GM12878 (cell line): ENCODE data around the gene AP1G2. TPM values are rescaled to one million over a fixed set of nuclear protein-coding genes. Genes with fewer than 3 reads are reported as not detected.

Experiments used
- ATAC-seq: fragments of 200-7000 bp; cut with Tn5 transposase; 3 replicates; pipeline ENCODE4 v1.9.1; 2020; ENCODE audit warnings: mild to moderate bottlenecking, moderate library complexity
- BruUV-seq: library from RNA; stranded (reverse); fragments of 400-500 nt; replicated peaks from 2 replicates; lab custom pipeline; 2021; lab: Mats Ljungman, UMichigan
- CTCF ChIA-PET: fragments of 300-600 bp; sonication (Branson Sonifier 250); formaldehyde crosslinking; extraction: SDS; loops from one replicate; lab custom pipeline; 2021; ENCODE audit warnings: inconsistent platforms; lab: Yijun Ruan, JAX
- POLR2A ChIA-PET: fragments of 350-600 bp; formaldehyde crosslinking; extraction: SDS; loops from one replicate; lab custom pipeline; 2021; ENCODE audit warnings: inconsistent platforms; lab: Charles Lee
- RAD21 ChIA-PET: fragments of 300-600 bp; sonication (Branson Sonifier 250); formaldehyde crosslinking; loops from one replicate; lab custom pipeline; 2023; ENCODE audit warnings: antibody characterized with exemption; ENCODE audit not compliant: unreplicated experiment; lab: Charles Lee
- SMC1A ChIA-PET: fragments of 300-600 bp; sonication (Branson Sonifier 250); formaldehyde crosslinking; loops from one replicate; lab custom pipeline; 2023; ENCODE audit not compliant: unreplicated experiment, uncharacterized antibody; lab: Charles Lee
- DNase-seq: peaks from one replicate; pipeline ENCODE4 v3.0.0-alpha.2; 2011; ENCODE audit warnings: low read depth, low spot score
- FAIRE-seq: peaks from 3 replicates; lab custom pipeline; 2011; peaks lifted over from hg19 to GRCh38; lab: Jason Lieb, UNC
- H2AFZ ChIP-seq: 2 replicates; pipeline ENCODE4 v1.6.0; 2011; ENCODE audit warnings: low read depth, low read length, control low read depth; ENCODE audit not compliant: control insufficient read depth
- H3K27ac ChIP-seq: 2 replicates; pipeline ENCODE4 v1.5.1; 2011; ENCODE audit warnings: control low read depth; ENCODE audit not compliant: control insufficient read depth, insufficient read depth
- H3K27me3 ChIP-seq, 2 experiments: replicated peaks in 1 of 2; 2 replicates each; pipeline versions ENCODE4 v1.6.0 to v1.6.1; 2011; ENCODE audit warnings: low read length in 1 of 2; ENCODE audit not compliant: control insufficient read depth in 2 of 2, insufficient read depth in 2 of 2
- H3K36me3 ChIP-seq, 2 experiments: 2 replicates each; pipeline ENCODE4 v1.5.1; 2011; ENCODE audit warnings: low read length in 1 of 2; ENCODE audit not compliant: control insufficient read depth in 2 of 2, insufficient read depth in 2 of 2
- H3K4me1 ChIP-seq: 2 replicates; pipeline ENCODE4 v1.6.1; 2011; ENCODE audit warnings: mild to moderate bottlenecking, low read length, moderate library complexity, mixed read lengths; ENCODE audit not compliant: control insufficient read depth, insufficient read depth
- H3K4me2 ChIP-seq: 2 replicates; pipeline ENCODE4 v1.6.0; 2011; ENCODE audit warnings: control low read depth; ENCODE audit not compliant: control insufficient read depth, insufficient read depth
- H3K4me3 ChIP-seq: fragments of 200-600 bp; sonication (generic); 2 replicates; pipeline ENCODE4 v1.5.1; 2016
- H3K79me2 ChIP-seq: 2 replicates; pipeline ENCODE4 v1.6.0; 2011; ENCODE audit warnings: low read length; ENCODE audit not compliant: control insufficient read depth, insufficient read depth
- H3K9ac ChIP-seq: 2 replicates; pipeline ENCODE4 v1.8.0; 2011; ENCODE audit warnings: low read length, control low read depth, mixed read lengths; ENCODE audit not compliant: control insufficient read depth, insufficient read depth
- H3K9me3 ChIP-seq: replicated peaks from 3 replicates; pipeline ENCODE4 v1.5.1; 2011; ENCODE audit warnings: mild to moderate bottlenecking, low read length; ENCODE audit not compliant: control insufficient read depth, insufficient read depth
- H4K20me1 ChIP-seq: 2 replicates; pipeline ENCODE4 v1.6.0; 2011; ENCODE audit not compliant: control insufficient read depth, insufficient read depth
- EP300 ChIP-seq, 2 experiments: fragments of 150-350 bp in 1 of 2; IDR thresholded peaks; 2 replicates each; pipeline ENCODE4 v1.6.1; 2011 to 2012; ENCODE audit warnings: low read depth in 2 of 2, low read length in 2 of 2, borderline replicate concordance in 1 of 2, improper control_type of control experiment in 1 of 2, inconsistent platforms in 1 of 2; ENCODE audit not compliant: control insufficient read depth in 1 of 2
- ETV6 ChIP-seq, 2 experiments: fragments of 450-650 bp in 1 of 2; IDR thresholded peaks in 1 of 2; conservative IDR thresholded peaks in 1 of 2; 2 replicates each; pipeline ENCODE4 v1.6.1; 2014; ENCODE audit warnings: antibody characterized with exemption in 1 of 2, borderline replicate concordance in 1 of 2, low read depth in 1 of 2, mild to moderate bottlenecking in 1 of 2, moderate library complexity in 1 of 2
- IKZF2 ChIP-seq, 2 experiments: fragments of 450-650 bp; IDR thresholded peaks; 2 replicates each; pipeline ENCODE4 v1.6.1; 2017; ENCODE audit warnings: mild to moderate bottlenecking in 2 of 2, moderate library complexity in 2 of 2
- MYC ChIP-seq: IDR thresholded peaks from 2 replicates; pipeline ENCODE4 v1.6.1; 2011; ENCODE audit warnings: mild to moderate bottlenecking, low read length, moderate library complexity, inconsistent platforms; ENCODE audit not compliant: insufficient read depth, insufficient replicate concordance, insufficient read length, severe bottlenecking
- SMAD5 ChIP-seq: IDR thresholded peaks from 2 replicates; pipeline ENCODE4 v1.6.1; 2016; ENCODE audit warnings: antibody characterized with exemption, low read depth
- SMARCA5 ChIP-seq: fragments of 450-650 bp; IDR thresholded peaks from 2 replicates; pipeline ENCODE4 v1.6.1; 2017; ENCODE audit warnings: mild to moderate bottlenecking
- SUPT20H ChIP-seq: IDR thresholded peaks from 2 replicates; pipeline ENCODE4 v1.6.1; 2011; ENCODE audit warnings: low read depth, mild to moderate bottlenecking, low read length, moderate library complexity, borderline replicate concordance; ENCODE audit not compliant: control insufficient read depth
- TCF12 ChIP-seq: IDR thresholded peaks from 2 replicates; pipeline ENCODE4 v1.6.1; 2011; ENCODE audit warnings: low read depth, mild to moderate bottlenecking, low read length
- WRNIP1 ChIP-seq: IDR thresholded peaks from 2 replicates; pipeline ENCODE4 v1.6.1; 2011; ENCODE audit warnings: low read depth, low read length, improper control_type of control experiment, borderline replicate concordance
- YBX1 ChIP-seq: fragments of 450-650 bp; IDR thresholded peaks from 2 replicates; pipeline ENCODE4 v1.6.1; 2016; ENCODE audit warnings: antibody characterized with exemption
- ZSCAN29 ChIP-seq: fragments of 450-650 bp; IDR thresholded peaks from 2 replicates; pipeline ENCODE4 v1.6.1; 2017; ENCODE audit warnings: mild to moderate bottlenecking, moderate library complexity
- WGBS: methylation state at CpG from one replicate; pipeline ENCODE4 v1.1.6; 2016; ENCODE audit warnings: low lambda C conversion rate; ENCODE audit not compliant: insufficient replicate concordance, insufficient coverage; ENCODE audit errors: missing lambda C conversion rate; 5-methylcytosine and 5-hydroxymethylcytosine counted together
- in situ Hi-C: fragments of 300-500 bp; cut with MboI; formaldehyde crosslinking; loops from 9 replicates; pipeline ENCODE4 v1.14.3; 2018; ENCODE audit warnings: mixed read lengths
- intact Hi-C: fragments of 100-400 bp; cut with micrococcal nuclease; formaldehyde crosslinking; loops from one replicate; pipeline ENCODE4 v1.14.2; 2022; ENCODE audit not compliant: unreplicated experiment
- polyA plus RNA-seq, 11 experiments: library from polyadenylated mRNA; depleted of rRNA in 4 of 11; unstranded in 6 of 11; stranded (reverse) in 5 of 11; fragments of >200 nt; fragmentation: Nextera tagmentation in 4 of 11; fragmentation: Illumina TruSeq in 1 of 11; extraction: Ambion mirVana in 4 of 11; extraction: Trizol in 1 of 11; gene quantifications; 1 replicate in 1 of 11; 2 replicates in 10 of 11; pipeline versions ENCODE4 v1.2.1 to v1.2.3, GENCODE V29; 2011 to 2016; ENCODE audit warnings: inconsistent platforms in 2 of 11, missing spikeins in 2 of 11, low read depth in 1 of 11
- total RNA-seq, 4 experiments: library from RNA; depleted of rRNA in 3 of 4; stranded (reverse); fragments of >200 nt in 3 of 4; fragmentation: Illumina TruSeq in 1 of 4; extraction: Trizol in 1 of 4; gene quantifications; 2 replicates each; pipeline versions ENCODE4 v1.2.1 to v1.2.3, GENCODE V29; 2013 to 2021
- TF ChIP-seq, protein P1 (sequence below): fragments of 450-650 bp; IDR thresholded peaks from 2 replicates; pipeline ENCODE4 v1.6.1; 2018; ENCODE audit warnings: borderline replicate concordance, mild to moderate bottlenecking; ENCODE audit not compliant: partially characterized antibody
- TF ChIP-seq, protein P2 (sequence below): fragments of 450-650 bp; IDR thresholded peaks from 2 replicates; pipeline ENCODE4 v1.6.1; 2016; ENCODE audit warnings: mild to moderate bottlenecking
- TF ChIP-seq, protein P3 (sequence below): fragments of 450-650 bp; IDR thresholded peaks from 2 replicates; pipeline ENCODE4 v1.6.1; 2017; ENCODE audit warnings: mild to moderate bottlenecking

Gene AP1G2
- total and polyA plus RNA-seq, 10 of the 15 experiments (the other 5 are each of a cell fraction or from before 2014, with no cell fraction given), result 41.5 to 146 (median 103) TPM

DNA sequence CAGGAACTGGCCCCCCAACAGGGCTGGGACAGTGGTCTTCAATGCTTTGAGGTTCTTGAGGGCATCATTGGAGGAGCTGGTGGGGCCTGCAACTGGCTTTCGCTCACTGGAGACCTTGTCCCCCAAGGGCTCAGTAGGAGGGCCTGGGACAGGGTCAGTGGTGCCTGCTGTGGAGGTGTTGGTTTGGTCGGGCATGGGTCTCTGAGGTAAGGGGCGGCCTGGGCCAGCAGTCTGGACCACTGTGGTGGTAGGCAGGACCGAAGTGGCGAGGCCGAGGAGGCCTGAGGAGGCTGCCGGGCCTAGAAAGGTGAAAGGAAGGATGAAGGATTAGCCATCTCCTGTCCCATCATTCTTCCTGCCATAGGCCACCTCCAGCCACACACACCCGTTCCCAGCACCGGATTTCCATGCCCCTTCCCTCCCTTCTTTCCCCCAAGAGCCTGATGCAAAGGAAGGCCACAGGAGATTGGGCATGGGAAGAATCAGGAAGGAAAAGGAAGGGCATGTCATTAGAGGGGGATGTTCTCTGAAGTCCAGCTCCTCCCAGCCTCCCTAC is 44.9 kb downstream of the AP1G2 start:
- H3K4me2 ChIP-seq, result no peak overlapping the region
- H2AFZ ChIP-seq, result no peak overlapping the region
- H3K27ac ChIP-seq, result no peak overlapping the region
- ATAC-seq (no peak), DNase-seq (no peak), FAIRE-seq (no peak)
- no peaks in the 10 kb centered on the region for H3K79me2 ChIP-seq
- BruUV-seq, result no TSS peak
- 48% methylated on average over 9 of the region's 9 CpGs for WGBS
- ChIA-PET RAD21 (no interaction called here), POLR2A (no interaction called here), SMC1A (interaction anchor here (1.3 kb wide), 1 partner anchor 35 kb away, joined by 3 read pairs; no protein-coding TSS in a partner anchor), CTCF (interaction anchor here (0.8 to 1.5 kb wide), 2 partner anchors 16 to 36 kb away, joined by 3 read pairs; no protein-coding TSS in a partner anchor)
- TF ChIP-seq MYC (no peak), TCF12 (no peak), YBX1 (no peak), EP300 (IDR thresholded peaks at IDR 0.05; ENCODE audit: borderline replicate concordance in 1 of 2, control insufficient read depth in 1 of 2, low read depth in 2 of 2, low read length in 2 of 2) (no peak), SMAD5 (no peak), ETV6 (conservative IDR thresholded peaks at IDR 0.05 in 1 of 2, IDR thresholded peaks at IDR 0.05 in 1 of 2; ENCODE audit: borderline replicate concordance in 1 of 2, low read depth in 1 of 2) (no peak), WRNIP1 (no peak), SUPT20H (no peak), ZSCAN29 (no peak), IKZF2 (IDR thresholded peaks at IDR 0.05) (no peak), SMARCA5 (no peak)
- TF ChIP-seq, protein P1, sequence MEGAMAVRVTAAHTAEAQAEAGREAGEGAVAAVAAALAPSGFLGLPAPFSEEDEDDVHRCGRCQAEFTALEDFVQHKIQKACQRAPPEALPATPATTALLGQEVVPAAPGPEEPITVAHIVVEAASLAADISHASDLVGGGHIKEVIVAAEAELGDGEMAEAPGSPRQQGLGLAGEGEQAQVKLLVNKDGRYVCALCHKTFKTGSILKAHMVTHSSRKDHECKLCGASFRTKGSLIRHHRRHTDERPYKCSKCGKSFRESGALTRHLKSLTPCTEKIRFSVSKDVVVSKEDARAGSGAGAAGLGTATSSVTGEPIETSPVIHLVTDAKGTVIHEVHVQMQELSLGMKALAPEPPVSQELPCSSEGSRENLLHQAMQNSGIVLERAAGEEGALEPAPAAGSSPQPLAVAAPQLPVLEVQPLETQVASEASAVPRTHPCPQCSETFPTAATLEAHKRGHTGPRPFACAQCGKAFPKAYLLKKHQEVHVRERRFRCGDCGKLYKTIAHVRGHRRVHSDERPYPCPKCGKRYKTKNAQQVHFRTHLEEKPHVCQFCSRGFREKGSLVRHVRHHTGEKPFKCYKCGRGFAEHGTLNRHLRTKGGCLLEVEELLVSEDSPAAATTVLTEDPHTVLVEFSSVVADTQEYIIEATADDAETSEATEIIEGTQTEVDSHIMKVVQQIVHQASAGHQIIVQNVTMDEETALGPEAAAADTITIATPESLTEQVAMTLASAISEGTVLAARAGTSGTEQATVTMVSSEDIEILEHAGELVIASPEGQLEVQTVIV, result no peak
- TF ChIP-seq, protein P2, sequence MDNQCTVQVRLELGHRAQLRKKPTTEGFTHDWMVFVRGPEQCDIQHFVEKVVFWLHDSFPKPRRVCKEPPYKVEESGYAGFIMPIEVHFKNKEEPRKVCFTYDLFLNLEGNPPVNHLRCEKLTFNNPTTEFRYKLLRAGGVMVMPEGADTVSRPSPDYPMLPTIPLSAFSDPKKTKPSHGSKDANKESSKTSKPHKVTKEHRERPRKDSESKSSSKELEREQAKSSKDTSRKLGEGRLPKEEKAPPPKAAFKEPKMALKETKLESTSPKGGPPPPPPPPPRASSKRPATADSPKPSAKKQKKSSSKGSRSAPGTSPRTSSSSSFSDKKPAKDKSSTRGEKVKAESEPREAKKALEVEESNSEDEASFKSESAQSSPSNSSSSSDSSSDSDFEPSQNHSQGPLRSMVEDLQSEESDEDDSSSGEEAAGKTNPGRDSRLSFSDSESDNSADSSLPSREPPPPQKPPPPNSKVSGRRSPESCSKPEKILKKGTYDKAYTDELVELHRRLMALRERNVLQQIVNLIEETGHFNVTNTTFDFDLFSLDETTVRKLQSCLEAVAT, result no peak
- TF ChIP-seq, protein P3, sequence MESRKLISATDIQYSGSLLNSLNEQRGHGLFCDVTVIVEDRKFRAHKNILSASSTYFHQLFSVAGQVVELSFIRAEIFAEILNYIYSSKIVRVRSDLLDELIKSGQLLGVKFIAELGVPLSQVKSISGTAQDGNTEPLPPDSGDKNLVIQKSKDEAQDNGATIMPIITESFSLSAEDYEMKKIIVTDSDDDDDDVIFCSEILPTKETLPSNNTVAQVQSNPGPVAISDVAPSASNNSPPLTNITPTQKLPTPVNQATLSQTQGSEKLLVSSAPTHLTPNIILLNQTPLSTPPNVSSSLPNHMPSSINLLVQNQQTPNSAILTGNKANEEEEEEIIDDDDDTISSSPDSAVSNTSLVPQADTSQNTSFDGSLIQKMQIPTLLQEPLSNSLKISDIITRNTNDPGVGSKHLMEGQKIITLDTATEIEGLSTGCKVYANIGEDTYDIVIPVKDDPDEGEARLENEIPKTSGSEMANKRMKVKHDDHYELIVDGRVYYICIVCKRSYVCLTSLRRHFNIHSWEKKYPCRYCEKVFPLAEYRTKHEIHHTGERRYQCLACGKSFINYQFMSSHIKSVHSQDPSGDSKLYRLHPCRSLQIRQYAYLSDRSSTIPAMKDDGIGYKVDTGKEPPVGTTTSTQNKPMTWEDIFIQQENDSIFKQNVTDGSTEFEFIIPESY, result no peak
- no peak overlapping the region for H3K4me3 ChIP-seq
- no peak overlapping the region for H3K9ac ChIP-seq
- in situ Hi-C loops (no loop called here), intact Hi-C loops (no loop called here)
- H3K4me1 ChIP-seq, result no peaks in the 10 kb centered on the region
- no peaks in the 10 kb centered on the region for H3K9me3 ChIP-seq
- H3K27me3 ChIP-seq, result no peaks in the 10 kb centered on the region
- H3K36me3 ChIP-seq, result no peaks in the 10 kb centered on the region
- H4K20me1 ChIP-seq, result no peaks in the 10 kb centered on the region
